K562 (cell line): ENCODE measurements around the gene RNF166. TPM values are rescaled to one million over a fixed set of nuclear protein-coding genes. Genes with fewer than 3 reads are reported as not detected.

Experiments
- ATAC-seq: fragments of 200-7000 bp; cut with Tn5 transposase; 3 replicates; pipeline ENCODE4 v1.9.1; 2020; ENCODE audit warnings: moderate library complexity
- BruUV-seq: library from RNA; stranded (reverse); fragments of 400-500 nt; replicated peaks from 2 replicates; lab custom pipeline; 2021; lab: Mats Ljungman, UMichigan
- CTCF ChIA-PET: fragments of 300-600 bp; formaldehyde crosslinking; extraction: SDS; loops from one replicate; lab custom pipeline; 2021; ENCODE audit warnings: low intra/inter-chr PET ratio; lab: Yijun Ruan, JAX
- POLR2A ChIA-PET: fragments of 300-600, 350-650 bp; sonication (Branson Sonifier 250); formaldehyde crosslinking; extraction: SDS; loops from one replicate; lab custom pipeline; 2021; ENCODE audit warnings: antibody characterized with exemption, inconsistent platforms; lab: Yijun Ruan, JAX
- DNase-seq, 4 experiments: peaks; one replicate each; pipeline versions ENCODE4 v3.0.0 to v3.0.0-alpha.2; 2011 to 2018; ENCODE audit warnings: low spot score in 3 of 4, mixed read lengths in 3 of 4; ENCODE audit errors: extremely low read depth in 1 of 4
- FAIRE-seq: peaks from 2 replicates; lab custom pipeline; 2011; peaks lifted over from hg19 to GRCh38; lab: Jason Lieb, UNC
- H2AFZ ChIP-seq: 2 replicates; pipeline ENCODE4 v1.6.0; 2011; ENCODE audit warnings: low read depth, low read length, control low read depth, inconsistent platforms
- H3K27ac ChIP-seq: fragments of 200-600 bp; 3 replicates; pipeline ENCODE4 v1.8.0; 2011; ENCODE audit warnings: low read depth, mild to moderate bottlenecking, control low read depth, inconsistent platforms, low read length, moderate library complexity, mixed read lengths; ENCODE audit errors: extremely low read depth
- H3K27me3 ChIP-seq, 2 experiments: fragments of 300-600 bp in 1 of 2; 2 replicates in 1 of 2; 3 replicates in 1 of 2; pipeline versions ENCODE4 v1.6.0 to v1.8.0; 2011; ENCODE audit warnings: inconsistent platforms in 2 of 2, low read length in 2 of 2, mild to moderate bottlenecking in 1 of 2, mixed read lengths in 1 of 2, moderate library complexity in 1 of 2; ENCODE audit not compliant: control insufficient read depth in 2 of 2, insufficient read depth in 2 of 2
- H3K36me3 ChIP-seq: fragments of 300-600 bp; 3 replicates; pipeline ENCODE4 v1.8.0; 2011; ENCODE audit warnings: mild to moderate bottlenecking, low read length, inconsistent platforms; ENCODE audit not compliant: control insufficient read depth, insufficient read depth
- H3K4me1 ChIP-seq, 2 experiments: fragments of 200-600 bp in 1 of 2; replicated peaks in 1 of 2; 2 replicates in 1 of 2; 3 replicates in 1 of 2; pipeline versions ENCODE4 v1.5.1 to v1.8.0; 2011; ENCODE audit warnings: inconsistent platforms in 2 of 2, low read length in 2 of 2, mild to moderate bottlenecking in 1 of 2, mixed read lengths in 1 of 2, moderate library complexity in 1 of 2; ENCODE audit not compliant: control insufficient read depth in 2 of 2, insufficient read depth in 2 of 2
- H3K4me2 ChIP-seq: 2 replicates; pipeline ENCODE4 v1.6.1; 2011; ENCODE audit warnings: low read length, control low read depth, inconsistent platforms, mixed read lengths; ENCODE audit not compliant: insufficient read depth
- H3K4me3 ChIP-seq: fragments of 200-600 bp; sonication (generic), shearing (Covaris generic); 2 replicates; pipeline ENCODE4 v1.5.1; 2016; ENCODE audit warnings: control low read depth, inconsistent platforms
- H3K79me2 ChIP-seq: fragments of 200-600 bp; 3 replicates; pipeline ENCODE4 v1.8.0; 2011; ENCODE audit warnings: low read length, inconsistent platforms; ENCODE audit not compliant: control insufficient read depth, insufficient read depth
- H3K9ac ChIP-seq, 2 experiments: 2 replicates each; pipeline versions ENCODE4 v1.6.0 to v1.6.1; 2011; ENCODE audit warnings: low read depth in 2 of 2, low read length in 2 of 2, control low read depth in 1 of 2, inconsistent platforms in 1 of 2, mild to moderate bottlenecking in 1 of 2, mixed read lengths in 1 of 2; ENCODE audit not compliant: insufficient read depth in 1 of 2
- H3K9me1 ChIP-seq: one replicate; pipeline ENCODE4 v1.6.0; 2011; ENCODE audit warnings: inconsistent platforms, mild to moderate bottlenecking, low read length, moderate library complexity; ENCODE audit not compliant: control insufficient read depth, insufficient read depth
- H3K9me3 ChIP-seq: replicated peaks from 2 replicates; pipeline ENCODE4 v1.5.1; 2011; ENCODE audit warnings: low read depth, low read length, inconsistent platforms; ENCODE audit not compliant: control insufficient read depth, insufficient read depth
- H4K20me1 ChIP-seq: replicated peaks from 2 replicates; pipeline ENCODE4 v1.6.1; 2011; ENCODE audit warnings: low read length, inconsistent platforms, mixed read lengths; ENCODE audit not compliant: control insufficient read depth, insufficient read depth
- CHD4 ChIP-seq: fragments of 200-600 bp; sonication (generic); IDR thresholded peaks from 3 replicates; pipeline ENCODE4 v1.6.1; 2012; ENCODE audit warnings: low read depth, mild to moderate bottlenecking, mixed read lengths, low read length, inconsistent platforms; ENCODE audit not compliant: insufficient read depth, insufficient replicate concordance, poor library complexity, severe bottlenecking
- HNRNPL ChIP-seq: fragments of 200-400 bp; formaldehyde crosslinking; IDR thresholded peaks from 2 replicates; pipeline ENCODE4 v1.6.1; 2017; ENCODE audit warnings: low read depth, mild to moderate bottlenecking, low read length
- MCM3 ChIP-seq: fragments of 450-650 bp; IDR thresholded peaks from 2 replicates; pipeline ENCODE4 v1.6.1; 2016
- NEUROD1 ChIP-seq: fragments of 150-350 bp; IDR thresholded peaks from 2 replicates; pipeline ENCODE4 v1.6.1; 2014; ENCODE audit warnings: borderline replicate concordance, low read length, low read depth; ENCODE audit not compliant: partially characterized antibody
- SIRT6 ChIP-seq: IDR thresholded peaks from one replicate; pipeline ENCODE4 v1.6.1; 2012; ENCODE audit warnings: low read depth, mild to moderate bottlenecking, control low read depth, inconsistent platforms, low read length, moderate library complexity
- ZFP30 ChIP-seq: fragments of 250-450 bp; sonication (Bioruptor Pico); IDR thresholded peaks from 2 replicates; pipeline ENCODE4 v1.8.0; 2022; ENCODE audit warnings: moderate library complexity, mild to moderate bottlenecking, inconsistent platforms, borderline replicate concordance
- ZKSCAN8 ChIP-seq: fragments of 200-800 bp; sonication (Bioruptor generic); IDR thresholded peaks from 2 replicates; pipeline ENCODE4 v1.6.1; 2016; ENCODE audit warnings: missing genetic modification characterization, missing compliant biosample characterization
- ZNF696 ChIP-seq: fragments of 250-450 bp; sonication (Bioruptor Pico); conservative IDR thresholded peaks from 2 replicates; pipeline ENCODE4 v1.4.0; 2020; ENCODE audit warnings: mild to moderate bottlenecking, moderate library complexity
- WGBS: fragments of 100-300 bp; shearing (Covaris generic); methylation state at CpG from one replicate; pipeline ENCODE4 v1.1.6; 2016; ENCODE audit warnings: low coverage, mixed read lengths; ENCODE audit not compliant: insufficient coverage; ENCODE audit errors: missing lambda C conversion rate; 5-methylcytosine and 5-hydroxymethylcytosine counted together
- in situ Hi-C: fragments of 300-500 bp; cut with MboI; formaldehyde crosslinking; loops from 4 replicates; pipeline ENCODE4 v1.15.0; 2018; ENCODE audit warnings: inconsistent platforms, mixed read lengths
- intact Hi-C: fragments of 100-400 bp; cut with micrococcal nuclease; formaldehyde crosslinking; loops from 2 replicates; pipeline ENCODE4 v1.14.2; 2022
- polyA plus RNA-seq, 8 experiments: library from polyadenylated mRNA; depleted of rRNA in 4 of 8; stranded (reverse) in 5 of 8; unstranded in 3 of 8; fragments of >200 nt; fragmentation: Nextera tagmentation in 2 of 8; fragmentation: Illumina TruSeq in 1 of 8; extraction: Ambion mirVana in 2 of 8; extraction: Trizol in 1 of 8; gene quantifications; 2 replicates each; pipeline versions ENCODE4 v1.2.1 to v1.2.3, GENCODE V29; 2011 to 2014; ENCODE audit warnings: inconsistent platforms in 1 of 8, missing spikeins in 1 of 8
- total RNA-seq, 7 experiments: library from RNA; depleted of rRNA in 6 of 7; stranded (reverse); fragments of >200 nt in 6 of 7; fragmentation: Illumina TruSeq in 2 of 7; extraction: Trizol in 2 of 7; gene quantifications; 2 replicates each; pipeline versions ENCODE4 v1.2.1 to v1.2.3, GENCODE V29; 2011 to 2021; ENCODE audit warnings: low replicate concordance in 1 of 7
- TF ChIP-seq, protein P1 (sequence below): sonication (generic); formaldehyde crosslinking; IDR thresholded peaks from 2 replicates; pipeline ENCODE4 v1.8.0; 2022; ENCODE audit warnings: missing genetic modification reagents, mild to moderate bottlenecking, borderline replicate concordance
- TF ChIP-seq, protein P2 (sequence below): fragments of 250-450 bp; sonication (Bioruptor Pico); IDR thresholded peaks from 2 replicates; pipeline ENCODE4 v1.5.0; 2021; ENCODE audit warnings: mild to moderate bottlenecking, borderline replicate concordance
- TF ChIP-seq, protein P3 (sequence below): fragments of 250-450 bp; sonication (Bioruptor Pico); IDR thresholded peaks from 2 replicates; pipeline ENCODE4 v1.8.0; 2022; ENCODE audit warnings: inconsistent platforms

The RNF166 gene
- total and polyA plus RNA-seq, 9 of the 15 experiments (the other 6 are each of a cell fraction or from before 2014, with no cell fraction given) = 0.56 to 60.3 (median 19.5) TPM

DNA sequence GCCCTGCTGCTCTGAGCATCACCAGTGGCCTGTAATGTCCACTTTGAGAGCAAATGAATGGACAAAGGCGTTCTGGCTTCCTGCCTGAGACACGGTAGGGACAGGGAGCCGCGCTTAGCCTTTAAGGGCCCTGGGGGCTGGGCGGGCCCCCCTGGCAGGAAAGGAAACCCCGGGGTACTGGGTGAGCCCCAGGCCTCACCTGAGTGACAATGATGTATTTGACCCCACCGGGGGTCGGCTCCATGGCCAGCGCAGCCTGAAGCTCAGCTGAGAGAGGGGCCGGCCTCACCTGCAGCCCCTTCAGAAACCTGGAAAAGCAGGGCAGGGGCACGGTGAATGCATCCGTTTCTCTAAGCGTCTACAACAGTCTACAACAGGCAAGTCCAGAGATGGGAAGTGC, 53.1 kb downstream of the RNF166 start:
- no TSS peak for BruUV-seq
- ATAC-seq (no peak), DNase-seq (no peak), FAIRE-seq (no peak)
- 90% methylated on average over 10 of the region's 13 CpGs for WGBS
- Histone ChIP-seq H3K36me3 (peaks cover 77% of the 10 kb centered on the region; the same call in 2 of the 3 replicates), H4K20me1 (peaks cover 9% of the 10 kb centered on the region; the same call in 1 of the 2 replicates), H3K4me2 (no peak overlapping the region), H3K9me1 (no peaks in the 10 kb centered on the region), H3K9me3 (no peaks in the 10 kb centered on the region), H3K27me3 (no peaks in the 10 kb centered on the region), H3K9ac (no peak overlapping the region), H3K79me2 (peaks cover 39% of the 10 kb centered on the region), H2AFZ (no peak overlapping the region), H3K4me3 (no peak overlapping the region), H3K27ac (no peak overlapping the region), H3K4me1 (peaks cover 11 to 91% of the 10 kb centered on the region in 2 experiments; a peak in 4 of 5 replicates)
- ChIA-PET CTCF (no interaction called here), POLR2A (interaction anchor here (0.6 to 0.7 kb wide), 2 partner anchors 116 to 216 kb away, joined by 3 to 4 read pairs; no protein-coding TSS in a partner anchor)
- TF ChIP-seq HNRNPL (no peak), ZKSCAN8 (CRISPR knock-in tag) (no peak), NEUROD1 (no peak), MCM3 (no peak), ZNF696 (CRISPR knock-in tag) (no peak), CHD4 (no peak), ZFP30 (CRISPR knock-in tag) (no peak), SIRT6 (no peak)
- TF ChIP-seq, protein P1, sequence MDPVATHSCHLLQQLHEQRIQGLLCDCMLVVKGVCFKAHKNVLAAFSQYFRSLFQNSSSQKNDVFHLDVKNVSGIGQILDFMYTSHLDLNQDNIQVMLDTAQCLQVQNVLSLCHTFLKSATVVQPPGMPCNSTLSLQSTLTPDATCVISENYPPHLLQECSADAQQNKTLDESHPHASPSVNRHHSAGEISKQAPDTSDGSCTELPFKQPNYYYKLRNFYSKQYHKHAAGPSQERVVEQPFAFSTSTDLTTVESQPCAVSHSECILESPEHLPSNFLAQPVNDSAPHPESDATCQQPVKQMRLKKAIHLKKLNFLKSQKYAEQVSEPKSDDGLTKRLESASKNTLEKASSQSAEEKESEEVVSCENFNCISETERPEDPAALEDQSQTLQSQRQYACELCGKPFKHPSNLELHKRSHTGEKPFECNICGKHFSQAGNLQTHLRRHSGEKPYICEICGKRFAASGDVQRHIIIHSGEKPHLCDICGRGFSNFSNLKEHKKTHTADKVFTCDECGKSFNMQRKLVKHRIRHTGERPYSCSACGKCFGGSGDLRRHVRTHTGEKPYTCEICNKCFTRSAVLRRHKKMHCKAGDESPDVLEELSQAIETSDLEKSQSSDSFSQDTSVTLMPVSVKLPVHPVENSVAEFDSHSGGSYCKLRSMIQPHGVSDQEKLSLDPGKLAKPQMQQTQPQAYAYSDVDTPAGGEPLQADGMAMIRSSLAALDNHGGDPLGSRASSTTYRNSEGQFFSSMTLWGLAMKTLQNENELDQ (CRISPR knock-in tag) = no peak
- TF ChIP-seq, protein P2, sequence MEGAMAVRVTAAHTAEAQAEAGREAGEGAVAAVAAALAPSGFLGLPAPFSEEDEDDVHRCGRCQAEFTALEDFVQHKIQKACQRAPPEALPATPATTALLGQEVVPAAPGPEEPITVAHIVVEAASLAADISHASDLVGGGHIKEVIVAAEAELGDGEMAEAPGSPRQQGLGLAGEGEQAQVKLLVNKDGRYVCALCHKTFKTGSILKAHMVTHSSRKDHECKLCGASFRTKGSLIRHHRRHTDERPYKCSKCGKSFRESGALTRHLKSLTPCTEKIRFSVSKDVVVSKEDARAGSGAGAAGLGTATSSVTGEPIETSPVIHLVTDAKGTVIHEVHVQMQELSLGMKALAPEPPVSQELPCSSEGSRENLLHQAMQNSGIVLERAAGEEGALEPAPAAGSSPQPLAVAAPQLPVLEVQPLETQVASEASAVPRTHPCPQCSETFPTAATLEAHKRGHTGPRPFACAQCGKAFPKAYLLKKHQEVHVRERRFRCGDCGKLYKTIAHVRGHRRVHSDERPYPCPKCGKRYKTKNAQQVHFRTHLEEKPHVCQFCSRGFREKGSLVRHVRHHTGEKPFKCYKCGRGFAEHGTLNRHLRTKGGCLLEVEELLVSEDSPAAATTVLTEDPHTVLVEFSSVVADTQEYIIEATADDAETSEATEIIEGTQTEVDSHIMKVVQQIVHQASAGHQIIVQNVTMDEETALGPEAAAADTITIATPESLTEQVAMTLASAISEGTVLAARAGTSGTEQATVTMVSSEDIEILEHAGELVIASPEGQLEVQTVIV (CRISPR knock-in tag) = no peak
- TF ChIP-seq, protein P3, sequence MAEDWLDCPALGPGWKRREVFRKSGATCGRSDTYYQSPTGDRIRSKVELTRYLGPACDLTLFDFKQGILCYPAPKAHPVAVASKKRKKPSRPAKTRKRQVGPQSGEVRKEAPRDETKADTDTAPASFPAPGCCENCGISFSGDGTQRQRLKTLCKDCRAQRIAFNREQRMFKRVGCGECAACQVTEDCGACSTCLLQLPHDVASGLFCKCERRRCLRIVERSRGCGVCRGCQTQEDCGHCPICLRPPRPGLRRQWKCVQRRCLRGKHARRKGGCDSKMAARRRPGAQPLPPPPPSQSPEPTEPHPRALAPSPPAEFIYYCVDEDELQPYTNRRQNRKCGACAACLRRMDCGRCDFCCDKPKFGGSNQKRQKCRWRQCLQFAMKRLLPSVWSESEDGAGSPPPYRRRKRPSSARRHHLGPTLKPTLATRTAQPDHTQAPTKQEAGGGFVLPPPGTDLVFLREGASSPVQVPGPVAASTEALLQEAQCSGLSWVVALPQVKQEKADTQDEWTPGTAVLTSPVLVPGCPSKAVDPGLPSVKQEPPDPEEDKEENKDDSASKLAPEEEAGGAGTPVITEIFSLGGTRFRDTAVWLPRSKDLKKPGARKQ = no peak
- in situ Hi-C loops (no loop called here), intact Hi-C loops (no loop called here)
